T-helper 9 cell (primary cell): ENCODE data around the gene SIL1.
"Not testable (repeated sequence)": the region's sequence is repeated elsewhere in the genome, so short reads cannot be mapped to it uniquely, and the experiment has no call there.

Experiments
- DNase-seq: peaks from one replicate; pipeline ENCODE4 v3.0.0-alpha.2; 2020

Gene SIL1

DNA sequence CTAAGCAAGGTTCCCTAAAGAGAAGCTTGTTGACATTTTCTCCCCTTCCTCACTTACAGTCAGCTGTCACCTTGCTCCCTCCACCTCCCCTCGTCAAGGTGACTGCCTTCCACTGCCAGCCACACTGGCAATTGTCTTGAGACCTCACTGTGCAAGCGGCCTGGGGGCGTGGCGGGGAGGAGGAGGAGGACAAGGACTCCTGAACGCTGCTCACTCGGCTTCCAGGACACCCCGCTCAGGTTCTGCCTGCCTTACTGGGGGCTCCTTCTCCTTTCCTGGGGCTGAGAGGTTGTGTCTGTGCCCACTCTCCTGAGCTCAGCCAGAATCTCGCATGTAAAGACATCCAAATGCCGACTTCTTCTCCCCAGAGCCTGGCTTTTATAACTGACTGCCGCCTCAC lies 262.7 kb downstream of the SIL1 start:
- no peak for DNase-seq

DNA sequence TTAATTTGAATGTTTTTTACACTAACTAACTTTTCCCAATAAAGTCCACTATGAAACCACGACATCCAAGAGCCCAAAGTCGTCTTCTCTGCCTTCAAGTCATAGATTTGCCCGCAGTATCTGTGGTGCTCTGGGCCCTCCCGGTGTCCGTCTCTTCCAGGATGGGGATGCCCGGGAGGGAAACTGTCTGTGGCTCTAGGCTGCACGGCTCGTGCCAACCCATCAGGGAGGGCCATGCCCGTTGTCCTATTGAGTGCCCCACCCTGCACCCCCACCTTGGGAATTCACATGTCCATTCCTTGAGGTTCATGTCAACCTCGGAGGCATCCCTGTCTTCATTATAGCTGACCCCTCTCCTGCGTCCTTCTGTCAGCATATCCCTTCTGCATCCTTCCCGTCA lies 263.2 kb downstream of the SIL1 start:
- no peak for DNase-seq

DNA sequence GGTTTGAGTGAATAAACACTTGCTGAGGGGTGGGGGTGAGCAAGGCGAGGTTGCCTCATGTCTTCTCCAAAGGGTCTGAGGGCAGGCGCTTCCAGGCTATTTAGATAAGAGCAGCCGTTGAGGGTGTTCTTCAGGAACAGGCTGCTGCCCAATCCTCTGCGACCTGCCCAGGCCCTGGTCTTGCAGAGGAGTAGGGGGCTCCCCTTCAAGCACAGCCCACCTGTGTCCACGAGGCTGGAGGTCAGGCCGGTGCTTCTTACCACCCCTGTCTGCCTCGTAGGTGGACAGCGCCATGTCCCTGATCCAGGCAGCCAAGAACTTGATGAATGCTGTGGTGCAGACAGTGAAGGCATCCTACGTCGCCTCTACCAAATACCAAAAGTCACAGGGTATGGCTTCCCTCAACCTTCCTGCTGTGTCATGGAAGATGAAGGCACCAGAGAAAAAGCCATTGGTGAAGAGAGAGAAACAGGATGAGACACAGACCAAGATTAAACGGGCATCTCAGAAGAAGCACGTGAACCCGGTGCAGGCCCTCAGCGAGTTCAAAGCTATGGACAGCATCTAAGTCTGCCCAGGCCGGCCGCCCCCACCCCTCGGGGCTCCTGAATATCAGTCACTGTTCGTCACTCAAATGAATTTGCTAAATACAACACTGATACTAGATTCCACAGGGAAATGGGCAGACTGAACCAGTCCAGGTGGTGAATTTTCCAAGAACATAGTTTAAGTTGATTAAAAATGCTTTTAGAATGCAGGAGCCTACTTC lies 264.5 kb downstream of the SIL1 start:
- DNase-seq = no peak

DNA sequence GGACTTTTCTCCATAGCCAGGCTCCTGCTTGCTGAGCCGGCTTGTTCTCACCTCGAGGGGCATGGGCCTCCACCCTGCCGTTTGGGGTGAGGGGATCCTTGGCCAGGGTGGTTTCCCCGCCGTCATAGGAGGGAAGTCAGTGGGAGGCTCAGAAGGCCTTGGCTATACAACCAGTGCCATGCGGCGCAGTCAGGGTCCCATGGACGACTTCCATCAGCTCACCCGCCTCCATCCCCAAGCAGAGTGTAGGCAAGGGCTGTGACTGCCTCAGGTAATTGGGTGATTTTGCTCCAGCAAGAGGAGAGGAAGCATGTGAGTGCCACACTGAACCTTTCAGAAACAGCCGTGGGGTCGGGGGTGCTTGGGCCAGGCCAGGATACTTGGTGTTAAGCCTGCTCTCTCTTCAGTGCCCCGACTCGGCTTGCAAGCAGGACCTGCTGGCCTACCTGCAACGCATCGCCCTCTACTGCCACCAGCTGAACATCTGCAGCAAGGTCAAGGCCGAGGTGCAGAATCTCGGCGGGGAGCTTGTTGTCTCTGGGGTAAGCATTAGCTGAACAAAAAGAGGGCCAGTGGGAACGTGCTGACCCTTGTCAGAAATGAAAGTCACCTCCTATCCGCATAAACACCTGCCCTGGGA lies 265.9 kb downstream of the SIL1 start:
- DNase-seq = no peak

- DNase-seq = no peak
Measured at GRCh38 chr5:138930371-138931097, 267.6 kb downstream of the SIL1 start.

GRCh38 chr5:138929571-138929955 lies 268.6 kb downstream of the SIL1 start:
- DNase-seq = no peak

DNA sequence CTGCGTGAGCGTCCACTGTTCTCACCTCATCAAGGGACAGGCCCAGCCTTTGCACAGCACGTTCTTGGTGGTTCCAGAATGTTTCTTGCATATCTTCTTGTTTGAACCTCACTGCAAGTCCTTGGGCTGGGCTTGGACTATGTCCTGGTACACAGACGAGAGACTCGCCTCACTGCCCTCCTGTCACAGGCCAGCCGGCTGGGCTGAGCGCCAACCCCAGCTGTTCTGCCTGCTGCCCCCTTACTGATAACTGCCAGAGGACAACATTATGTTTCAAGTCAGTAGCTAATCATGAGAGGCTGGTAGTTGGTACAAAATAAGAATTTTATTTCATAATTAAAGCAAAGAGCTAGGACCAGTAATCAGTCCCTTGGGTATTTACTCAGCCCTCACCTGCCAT lies 270.2 kb downstream of the SIL1 start:
- DNase-seq = no peak

- DNase-seq = no peak
Measured at GRCh38 chr5:138927544-138927943, 270.6 kb downstream of the SIL1 start.

DNA sequence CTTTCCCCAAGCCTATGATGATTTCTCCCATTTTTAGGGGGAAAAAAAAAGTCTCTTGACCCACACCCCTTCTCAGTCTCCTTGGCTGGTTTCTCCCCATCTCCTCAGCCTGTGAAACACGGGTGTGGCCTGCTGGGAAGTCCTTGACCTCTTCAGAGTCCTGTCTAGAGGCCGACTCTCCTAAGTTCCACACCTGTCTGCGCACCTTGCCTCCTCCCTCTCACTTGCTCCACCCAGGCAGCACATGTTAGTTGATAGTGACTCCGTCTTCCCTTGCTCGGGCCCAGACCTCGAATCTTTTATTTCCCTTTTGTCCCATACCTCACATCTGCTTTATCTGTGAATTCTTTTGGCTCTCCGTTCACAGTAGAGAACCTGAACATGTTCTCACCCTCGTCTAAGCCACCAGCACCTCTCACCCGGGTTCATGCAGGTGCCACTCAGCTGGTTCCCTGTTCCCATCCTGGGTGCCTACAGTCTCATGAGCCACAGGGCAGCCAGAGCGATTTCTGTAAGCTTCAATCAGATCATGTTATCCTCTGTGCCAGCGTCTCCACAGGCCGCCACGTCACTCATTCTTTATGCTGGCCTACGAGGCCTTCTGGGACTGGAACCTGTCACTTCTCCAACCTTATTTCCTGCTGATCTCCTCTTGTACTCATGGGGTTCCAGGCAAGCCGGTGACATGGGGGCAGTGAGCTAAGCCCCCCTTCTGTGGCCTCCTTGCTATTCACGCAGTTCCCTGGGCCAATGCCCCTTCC lies 271.3 kb downstream of the SIL1 start:
- no peak for DNase-seq

- DNase-seq = no peak
Measured at GRCh38 chr5:138926257-138926656, 271.9 kb downstream of the SIL1 start.

DNA sequence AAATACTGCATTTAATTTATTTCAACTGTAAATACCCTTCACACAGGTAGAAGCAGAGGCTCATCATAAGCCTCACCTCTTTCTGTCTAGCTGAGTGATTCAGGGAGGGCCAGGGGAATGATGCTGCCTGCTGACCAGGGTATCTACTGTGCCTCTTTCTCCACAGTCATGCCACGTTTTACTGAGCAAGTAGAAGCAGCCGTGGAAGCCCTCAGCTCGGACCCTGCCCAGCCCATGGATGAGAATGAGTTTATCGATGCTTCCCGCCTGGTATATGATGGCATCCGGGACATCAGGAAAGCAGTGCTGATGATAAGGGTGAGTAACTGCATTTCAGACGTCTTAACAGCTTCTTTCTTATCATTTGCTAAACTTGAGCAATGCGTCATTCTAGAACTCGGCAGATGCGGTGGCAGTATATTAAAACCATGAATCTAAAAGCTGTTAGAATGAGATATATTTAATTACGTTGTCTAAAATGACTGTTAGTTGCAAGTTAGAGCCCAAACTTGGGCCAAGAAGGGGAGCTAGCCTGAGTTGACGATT lies 273.0 kb downstream of the SIL1 start:
- DNase-seq = no peak

- no peak for DNase-seq
Measured at GRCh38 chr5:138922494-138922893, 275.7 kb downstream of the SIL1 start.

- DNase-seq = not testable (repeated sequence)
Measured at GRCh38 chr5:138921362-138921761, 276.8 kb downstream of the SIL1 start.

DNA sequence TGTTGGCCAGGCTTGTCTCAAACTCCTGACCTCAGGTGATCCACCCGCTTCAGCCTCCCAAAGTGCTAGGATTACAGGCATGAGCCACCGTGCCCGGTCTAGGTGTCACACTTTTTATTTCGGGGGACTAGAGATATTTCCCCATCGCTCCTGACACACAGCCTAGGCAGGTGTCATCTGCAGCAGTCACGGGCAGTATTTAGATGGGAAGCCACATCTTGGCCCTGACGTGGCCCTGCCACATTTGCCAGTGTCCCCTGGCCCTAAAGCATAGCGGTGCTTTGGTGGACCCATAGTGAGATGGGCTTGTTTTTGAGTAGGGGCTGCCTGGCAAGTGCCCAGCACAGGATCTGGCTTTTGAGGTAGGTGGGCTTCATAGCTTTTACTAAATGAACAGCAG lies 278.0 kb downstream of the SIL1 start:
- DNase-seq = no peak

DNA sequence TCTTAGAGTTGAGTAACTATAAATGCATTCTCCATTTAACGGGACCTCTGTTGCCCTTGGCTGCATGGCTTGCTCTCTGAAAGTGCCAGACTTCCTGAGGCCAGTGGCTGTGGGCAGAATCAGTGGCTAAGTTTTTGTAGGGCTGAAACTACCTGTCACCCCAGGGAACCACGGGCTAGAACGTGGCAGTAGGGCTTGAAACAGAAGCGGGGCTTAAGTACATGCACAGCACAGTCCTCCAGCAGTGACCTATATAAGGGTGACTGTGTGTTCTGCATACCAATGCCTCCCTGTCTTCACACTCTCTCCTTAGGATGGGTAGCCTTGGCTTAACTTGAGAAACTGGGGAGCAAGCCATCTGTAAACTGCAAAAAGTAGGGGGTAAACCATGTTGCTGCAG lies 279.5 kb downstream of the SIL1 start:
- no peak for DNase-seq

DNA sequence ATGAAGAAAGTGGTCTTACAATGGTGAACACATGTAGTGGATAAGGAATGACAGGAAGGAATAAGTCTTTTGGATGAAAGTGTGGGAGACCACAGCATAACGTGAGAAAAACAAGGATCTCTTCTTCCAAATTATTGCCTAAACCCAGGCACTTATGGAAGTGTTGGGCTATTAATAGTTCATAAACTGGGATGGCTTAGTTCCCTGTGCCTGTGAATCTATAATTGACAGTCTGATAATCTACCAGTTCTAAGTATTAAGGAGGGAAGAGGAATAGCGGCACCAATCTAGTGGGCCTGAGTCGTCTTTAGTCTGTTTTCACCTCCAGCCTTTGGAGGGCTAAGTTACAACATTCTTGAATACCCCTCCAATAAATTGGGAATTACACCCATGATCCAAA lies 283.8 kb downstream of the SIL1 start:
- DNase-seq = no peak

GRCh38 chr5:138913773-138914172 lies 284.4 kb downstream of the SIL1 start:
- no peak for DNase-seq

GRCh38 chr5:138912093-138912492 lies 286.1 kb downstream of the SIL1 start:
- DNase-seq = no peak

DNA sequence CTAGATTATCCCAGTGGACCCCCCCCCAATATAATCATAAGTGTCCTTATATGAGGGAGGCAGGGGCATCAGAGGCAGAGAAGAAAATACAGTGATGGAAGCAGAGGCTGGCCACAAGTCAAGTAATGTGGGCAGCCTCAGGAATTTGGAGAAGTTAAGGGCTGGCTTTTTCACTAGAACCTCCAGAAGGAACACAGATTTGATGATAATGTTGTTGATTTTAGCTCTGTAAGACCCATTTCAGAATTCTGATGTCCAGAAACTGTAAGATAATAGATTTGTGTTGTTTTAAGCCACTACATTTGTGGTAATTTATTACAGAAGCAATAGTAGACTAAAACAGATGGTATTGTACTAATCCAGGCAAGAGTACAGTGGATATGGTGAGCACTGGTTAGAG lies 286.7 kb downstream of the SIL1 start:
- DNase-seq = no peak

DNA sequence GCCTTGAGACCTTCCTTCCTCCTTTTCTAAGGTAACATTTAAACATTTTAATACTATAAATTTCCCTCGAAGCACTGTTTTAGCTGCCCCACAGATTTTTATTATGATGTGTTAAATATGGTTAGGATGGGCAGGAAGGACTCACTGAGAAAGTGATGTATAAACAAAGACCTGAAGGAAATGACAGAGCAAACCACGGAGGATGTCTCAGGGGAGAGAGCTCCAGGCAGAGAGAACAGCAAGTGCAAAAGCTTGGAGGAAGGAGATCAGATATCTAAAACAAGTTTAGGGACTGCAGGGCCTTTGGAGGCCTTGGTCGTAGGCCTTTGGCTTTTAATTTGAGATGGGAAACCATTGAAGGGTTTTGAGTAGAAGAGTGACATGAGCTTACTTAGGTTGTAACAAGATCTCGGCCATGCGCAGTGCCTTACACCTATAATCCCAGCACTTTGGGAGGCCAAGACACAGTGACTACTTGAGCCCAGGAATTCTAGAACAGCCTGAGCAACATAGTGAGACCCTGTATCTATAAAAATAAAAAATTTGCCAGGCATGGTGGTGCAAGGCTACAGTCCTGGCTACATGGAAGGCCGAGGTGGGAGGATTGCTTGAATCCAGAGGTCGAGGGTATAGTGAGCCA lies 287.5 kb downstream of the SIL1 start:
- no peak for DNase-seq

- DNase-seq = no peak
Measured at GRCh38 chr5:138909734-138910133, 288.4 kb downstream of the SIL1 start.

DNA sequence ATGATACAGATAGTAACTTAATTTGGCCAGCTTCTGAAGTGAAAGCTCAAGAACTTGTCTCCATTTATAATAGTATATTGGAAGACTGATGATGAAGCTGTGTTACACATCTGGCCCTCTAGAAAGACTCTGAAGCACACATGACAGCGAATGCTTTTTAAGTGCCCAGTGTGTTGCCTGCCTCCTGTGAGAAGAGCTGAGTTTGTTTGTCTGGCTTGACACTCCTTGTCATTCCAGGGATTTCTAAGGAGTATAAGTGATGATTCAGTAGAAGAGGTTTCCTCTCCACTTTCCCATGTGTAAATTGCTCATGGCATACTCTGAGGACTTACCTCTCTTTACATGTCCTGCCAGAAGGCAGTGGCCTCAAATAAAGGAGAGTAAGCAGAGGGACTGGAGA lies 292.6 kb downstream of the SIL1 start:
- no peak for DNase-seq
